K562 (cell line): ENCODE data around the gene HINT3.

Source experiments
- ARID4B ChIP-seq: sonication (generic); formaldehyde crosslinking; IDR thresholded peaks from 2 replicates; pipeline ENCODE4 v1.8.0; 2022; ENCODE audit warnings: mild to moderate bottlenecking, missing genetic modification reagents
- ATF3 ChIP-seq, 2 experiments: fragments of 450-650 bp in 1 of 2; sonication (generic) in 1 of 2; formaldehyde crosslinking in 1 of 2; IDR thresholded peaks in 1 of 2; conservative IDR thresholded peaks in 1 of 2; 2 replicates each; pipeline versions ENCODE4 v1.6.1 to v1.8.1; 2016 to 2023; ENCODE audit warnings: mild to moderate bottlenecking in 2 of 2, moderate library complexity in 2 of 2, inconsistent platforms in 1 of 2, missing genetic modification reagents in 1 of 2
- CHAMP1 ChIP-seq: fragments of 450-650 bp; IDR thresholded peaks from 2 replicates; pipeline ENCODE4 v1.6.1; 2016; ENCODE audit warnings: mild to moderate bottlenecking
- CTCF ChIP-seq, 3 experiments: IDR thresholded peaks in 2 of 3; conservative IDR thresholded peaks in 1 of 3; 2 replicates each; pipeline ENCODE4 v1.5.1; 2011 to 2012; ENCODE audit warnings: low read length in 3 of 3, mild to moderate bottlenecking in 3 of 3, control low read depth in 2 of 3, improper control_type of control experiment in 1 of 3, inconsistent platforms in 1 of 3, low read depth in 1 of 3, mixed read lengths in 1 of 3, moderate library complexity in 1 of 3; ENCODE audit not compliant: insufficient read depth in 2 of 3
- NR0B1 ChIP-seq: fragments of 450-650 bp; IDR thresholded peaks from one replicate; pipeline ENCODE4 v1.6.1; 2018; ENCODE audit warnings: mild to moderate bottlenecking, moderate library complexity; ENCODE audit not compliant: partially characterized antibody
- POLR2AphosphoS5 ChIP-seq: IDR thresholded peaks from 2 replicates; pipeline ENCODE4 v1.6.1; 2011; ENCODE audit warnings: mild to moderate bottlenecking, low read depth, low read length, moderate library complexity; ENCODE audit not compliant: control insufficient read depth, insufficient read depth
- SMARCE1 ChIP-seq: fragments of 450-650 bp; IDR thresholded peaks from 2 replicates; pipeline ENCODE4 v1.7.1; 2016; ENCODE audit warnings: mild to moderate bottlenecking
- SP2 ChIP-seq: IDR thresholded peaks from 2 replicates; pipeline ENCODE4 v1.6.1; 2011; ENCODE audit warnings: mild to moderate bottlenecking, low read depth, low read length, moderate library complexity; ENCODE audit not compliant: poor library complexity, severe bottlenecking; ENCODE audit errors: extremely low read depth
- TAF1 ChIP-seq: IDR thresholded peaks from 2 replicates; pipeline ENCODE4 v1.6.1; 2011; ENCODE audit warnings: mild to moderate bottlenecking, low read length, moderate library complexity; ENCODE audit not compliant: insufficient read depth, control insufficient read depth, severe bottlenecking; ENCODE audit errors: extremely low read depth

GRCh38 chr6:125922322-125922860, 34.2 kb upstream of the HINT3 start:
- no peak for TF ChIP-seq CHAMP1
- TF ChIP-seq POLR2AphosphoS5 = no peak
- TF ChIP-seq TAF1 = no peak
- no peak for TF ChIP-seq CTCF (IDR thresholded peaks at IDR 0.05 in 2 of 3, conservative IDR thresholded peaks at IDR 0.05 in 1 of 3; ENCODE audit: insufficient read depth in 2 of 3, low read depth in 1 of 3, low read length in 3 of 3)
- no peak for TF ChIP-seq ATF3 (IDR thresholded peaks at IDR 0.05)
- TF ChIP-seq ATF3 (CRISPR knock-in tag; conservative IDR thresholded peaks at IDR 0.05) = no peak
- no peak for TF ChIP-seq ARID4B (CRISPR knock-in tag)
- TF ChIP-seq SP2 = no peak
- TF ChIP-seq SMARCE1 = no peak
- TF ChIP-seq NR0B1 = no peak
